Islet of Langerhans (tissue), 1 donor: ENCODE measurements around the gene DDB1.

ENCODE experiments used
- FAIRE-seq: peaks from one replicate; lab custom pipeline; 2011; peaks lifted over from hg19 to GRCh38; lab: Jason Lieb, UNC

DDB1 gene

DNA sequence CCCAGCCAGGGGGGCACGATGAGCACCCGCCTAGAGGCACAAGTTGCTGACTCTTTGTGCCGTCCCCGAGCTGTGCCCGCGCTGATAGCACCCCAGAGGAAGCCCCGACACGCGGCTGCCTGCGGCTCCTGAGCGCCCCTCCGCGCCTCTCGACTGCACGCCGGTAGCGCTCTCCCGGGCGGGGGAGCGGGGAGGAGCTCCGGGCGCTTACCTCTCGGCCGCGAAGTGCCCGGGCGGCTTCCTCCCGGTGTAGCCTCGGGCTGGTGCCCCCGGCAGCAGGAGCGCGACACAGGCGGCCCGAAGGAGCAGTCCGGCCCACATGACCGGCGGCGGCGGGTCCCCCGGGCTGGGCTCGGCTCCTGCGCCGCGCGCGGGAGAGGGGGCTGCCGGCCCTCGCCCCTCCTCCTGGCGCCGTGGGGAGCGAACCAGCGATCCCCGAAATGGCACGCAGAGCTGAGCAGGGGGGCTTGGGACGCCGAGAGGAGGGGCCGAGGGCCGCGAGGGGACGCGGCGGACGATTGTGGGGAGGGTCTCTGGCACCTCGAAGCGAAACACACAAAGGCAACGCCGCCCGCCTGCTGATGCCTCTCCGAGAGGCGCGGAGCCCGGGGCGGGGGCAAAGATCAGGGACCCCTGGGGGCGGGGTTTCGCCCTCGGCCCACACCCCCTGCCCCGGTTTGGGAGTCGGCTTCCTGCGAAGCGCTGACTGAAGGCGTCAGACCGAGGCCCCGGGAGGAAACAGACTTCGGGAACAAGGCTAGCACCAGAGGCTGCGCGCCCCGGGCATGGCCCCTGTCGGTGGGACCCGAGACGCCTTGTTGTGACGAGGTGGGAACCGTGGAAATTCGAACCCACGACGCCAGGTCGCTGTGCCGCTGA is 37.9 kb downstream of the DDB1 start, which contains the start of gene VWCE:
VWCE (minus strand) TSS at position 600 of the 879 bp plus-strand sequence; CDS start at position 321, 279 bp downstream.
- no peak for FAIRE-seq

DNA sequence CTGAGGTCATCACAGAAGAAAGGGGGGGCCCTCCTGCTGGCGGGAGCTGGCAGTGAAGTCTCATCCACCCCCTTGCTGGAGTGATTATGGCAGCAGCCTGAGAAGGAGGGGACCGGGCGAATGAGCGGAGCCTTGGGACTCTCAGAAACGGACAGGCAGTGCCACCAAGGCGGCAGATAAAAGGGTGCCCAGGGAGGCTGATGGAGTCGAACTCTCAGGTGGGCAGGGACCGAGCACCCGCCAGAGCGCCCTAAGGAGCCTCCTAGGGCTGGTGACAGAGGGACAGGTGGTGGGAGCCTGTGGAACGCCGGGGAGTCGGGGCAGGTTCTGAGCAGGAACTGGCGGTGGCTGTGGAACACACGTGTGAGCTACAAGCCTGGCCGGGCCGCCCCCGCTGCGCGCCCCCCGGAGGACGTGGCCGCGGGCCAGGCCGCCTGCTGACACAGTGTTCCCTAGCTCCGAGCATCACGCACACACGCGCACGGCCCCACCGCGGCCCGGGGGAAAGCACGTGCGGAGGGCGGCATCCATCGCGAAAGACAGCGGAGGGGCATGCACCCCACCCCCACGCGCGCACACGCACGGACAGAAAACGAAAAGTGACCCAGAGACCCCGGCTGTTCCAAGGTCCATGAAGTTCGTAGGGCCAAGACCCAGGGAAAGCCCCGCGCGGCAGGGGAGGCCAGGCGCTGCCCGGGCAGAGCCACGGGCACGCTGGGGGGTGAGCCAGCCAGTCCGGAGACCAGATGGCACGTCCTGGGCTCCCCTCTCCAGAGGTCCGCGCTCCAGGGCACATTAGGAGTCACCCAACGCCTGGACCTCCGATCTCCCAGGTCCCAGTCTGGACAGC is 38.8 kb downstream of the DDB1 start:
- FAIRE-seq: no peak

DNA sequence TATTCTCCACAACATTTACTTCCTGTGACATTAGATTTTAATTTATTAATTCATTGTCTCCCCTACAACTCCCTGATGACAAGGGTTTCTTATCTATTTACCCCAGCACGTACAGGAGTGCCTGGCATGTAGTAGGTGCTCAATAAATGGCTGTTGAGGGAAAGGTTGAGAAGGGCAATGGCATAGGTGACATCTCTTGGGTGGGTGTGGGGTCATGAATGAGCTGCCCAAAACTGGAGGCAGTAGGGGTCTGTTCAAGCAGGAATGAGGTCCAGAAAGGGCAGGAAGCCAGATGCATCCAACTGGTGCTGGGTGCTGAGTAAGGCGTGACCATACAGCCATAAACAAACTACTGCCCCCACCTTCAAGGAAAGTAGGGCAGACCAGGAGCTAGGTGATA is 40.5 kb downstream of the DDB1 start:
- no peak for FAIRE-seq

DNA sequence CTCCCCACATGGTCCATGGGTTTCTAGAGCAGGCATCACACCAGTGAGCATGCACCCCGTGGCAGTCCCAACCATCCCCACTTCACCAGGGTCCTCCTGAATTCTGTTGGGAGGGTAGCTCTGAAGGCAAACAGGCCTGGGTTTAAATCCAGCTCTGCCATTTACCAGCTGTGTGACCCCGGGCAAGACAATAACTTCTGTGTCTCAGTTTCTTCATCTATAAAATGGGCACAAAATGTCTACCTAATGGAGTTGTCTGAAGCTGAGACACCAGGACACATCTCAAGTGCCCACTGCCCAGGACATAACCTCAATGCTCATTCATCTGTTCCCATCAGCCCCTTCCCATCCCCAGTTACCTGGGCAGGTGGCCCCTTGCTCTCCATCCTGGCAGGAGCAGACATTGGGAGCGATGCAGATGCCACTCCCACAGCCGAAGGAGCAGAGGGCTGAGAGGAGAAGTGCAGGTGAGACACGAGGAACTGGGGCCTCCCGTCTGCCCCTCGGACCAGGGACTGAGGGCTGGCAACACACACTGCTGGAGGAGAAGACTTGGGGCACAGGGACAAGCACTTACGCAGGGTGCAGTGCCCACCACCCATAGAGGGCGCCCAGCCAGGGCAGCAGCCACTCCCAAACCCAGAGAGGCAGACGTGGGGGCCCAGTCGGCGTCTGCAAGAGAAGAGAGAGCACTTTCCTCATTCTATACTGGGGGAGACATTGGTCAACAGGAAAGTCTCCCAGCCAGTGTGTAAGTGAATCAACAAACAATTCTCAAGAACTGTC is 41.8 kb downstream of the DDB1 start:
- FAIRE-seq: no peak

DNA sequence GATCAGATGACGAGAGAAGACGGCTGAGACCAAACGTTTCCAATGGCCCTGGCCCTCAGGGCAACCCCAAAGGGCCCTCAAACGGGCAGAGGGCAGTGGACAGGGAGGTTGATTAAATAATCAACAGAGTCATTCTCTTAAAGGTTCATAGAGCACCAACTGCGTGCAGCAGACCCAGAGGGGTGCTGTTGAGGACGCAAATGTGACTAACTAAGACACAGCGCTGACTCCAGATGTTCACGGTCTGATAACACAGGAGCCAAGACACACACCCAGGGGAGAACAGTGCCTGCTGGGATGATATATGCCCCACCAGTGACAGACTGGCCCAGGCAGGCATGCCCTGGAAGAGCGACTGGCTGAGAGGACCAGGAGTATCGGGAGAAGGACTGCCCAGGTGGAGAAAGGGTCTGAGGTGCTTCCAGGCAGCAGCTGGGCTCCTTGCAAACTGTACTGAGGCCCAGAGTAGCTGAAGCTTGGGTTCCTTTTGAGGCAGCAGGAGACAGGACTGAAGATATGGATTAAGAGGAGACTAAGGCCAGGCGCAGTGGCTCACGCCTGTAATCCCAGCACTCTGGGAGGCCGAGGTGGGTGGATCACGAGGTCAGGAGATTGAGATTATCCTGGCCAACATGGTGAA is 45.4 kb downstream of the DDB1 start:
- FAIRE-seq: no peak

DNA sequence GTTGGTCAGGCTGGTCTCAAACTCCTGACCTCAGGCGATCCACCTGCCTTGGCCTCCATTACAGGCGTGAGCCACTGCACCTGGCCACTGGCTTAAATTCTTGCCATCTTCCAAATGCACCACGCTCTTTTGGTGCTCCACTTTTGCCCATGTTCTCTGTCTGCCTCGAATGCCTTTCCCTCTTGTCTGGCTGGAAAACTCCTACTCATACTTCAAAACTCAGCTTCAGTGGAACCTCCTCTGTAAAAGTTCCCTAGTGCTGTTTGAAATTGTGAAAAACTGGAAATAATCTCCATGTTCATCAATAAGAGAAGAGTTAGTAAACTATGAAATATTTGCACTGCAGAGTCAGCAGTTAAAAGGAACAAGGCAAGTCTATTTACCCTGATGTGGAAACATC is 49.3 kb downstream of the DDB1 start:
- FAIRE-seq: no peak

DNA sequence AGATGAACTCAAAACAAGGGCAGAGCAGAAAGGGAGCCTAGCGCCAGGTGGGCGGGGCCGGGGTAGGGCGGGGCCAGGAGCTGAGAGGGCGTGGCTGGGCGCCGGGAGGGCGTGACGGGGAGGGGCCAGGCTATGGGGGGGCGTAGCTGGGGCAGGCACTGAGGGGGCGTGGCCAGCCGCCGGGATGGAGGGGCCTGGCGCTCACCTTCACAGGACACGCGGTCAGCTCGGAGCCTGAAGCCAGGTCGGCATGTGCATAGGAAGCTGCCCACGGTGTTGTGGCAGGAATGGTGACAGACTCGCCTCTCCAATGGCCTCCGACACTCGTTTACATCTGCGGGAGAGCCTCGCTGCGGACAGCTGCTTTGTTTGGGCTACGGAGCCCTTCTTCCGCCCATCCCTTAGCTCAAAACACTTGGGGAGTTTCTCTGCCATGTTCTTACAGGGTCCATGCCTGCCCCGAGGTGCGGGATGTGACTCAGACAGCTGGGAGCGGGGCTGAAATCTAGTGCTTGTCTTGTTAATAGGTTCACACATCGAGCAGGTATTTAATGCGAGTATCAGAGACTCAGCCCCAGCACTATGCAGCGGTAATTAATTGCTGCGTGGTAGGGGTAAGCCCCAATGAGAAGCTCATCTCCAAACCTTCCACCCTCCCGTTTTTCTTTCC is 51.2 kb downstream of the DDB1 start:
- FAIRE-seq: no peak

DNA sequence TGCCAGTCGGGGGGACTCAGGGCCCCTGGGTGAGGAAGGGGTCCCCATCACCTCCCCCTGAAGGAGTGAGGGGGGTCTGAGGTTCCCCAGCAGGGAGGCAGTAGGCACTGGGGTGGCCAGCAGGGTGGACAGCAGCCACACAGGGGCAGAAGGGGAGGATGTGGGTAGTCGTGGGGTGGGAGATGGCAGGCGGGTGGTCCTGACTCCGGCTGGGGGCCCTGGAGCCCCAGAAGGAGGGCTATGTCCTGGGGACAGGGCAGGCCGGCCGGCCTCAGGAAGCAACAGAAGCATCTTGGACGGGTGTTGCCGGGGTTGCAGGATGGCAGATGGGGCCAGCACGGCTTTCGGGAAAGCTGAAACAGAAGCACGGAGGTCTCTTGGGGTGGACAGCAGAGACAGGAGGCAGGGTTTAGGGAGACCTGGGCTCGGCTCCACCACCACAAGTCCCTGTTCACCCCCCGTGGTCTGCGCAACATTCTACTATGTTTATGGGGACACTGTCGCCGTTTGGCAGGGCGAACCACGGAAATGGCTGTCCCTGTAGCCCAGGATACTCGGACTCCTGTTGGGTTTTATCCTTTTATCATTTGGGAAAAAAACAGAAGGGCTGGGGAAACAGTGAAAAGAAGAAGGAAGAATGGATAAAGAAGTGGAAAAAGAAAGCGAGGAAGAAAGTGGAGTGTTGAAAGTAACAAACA is 51.9 kb downstream of the DDB1 start:
- no peak for FAIRE-seq

DNA sequence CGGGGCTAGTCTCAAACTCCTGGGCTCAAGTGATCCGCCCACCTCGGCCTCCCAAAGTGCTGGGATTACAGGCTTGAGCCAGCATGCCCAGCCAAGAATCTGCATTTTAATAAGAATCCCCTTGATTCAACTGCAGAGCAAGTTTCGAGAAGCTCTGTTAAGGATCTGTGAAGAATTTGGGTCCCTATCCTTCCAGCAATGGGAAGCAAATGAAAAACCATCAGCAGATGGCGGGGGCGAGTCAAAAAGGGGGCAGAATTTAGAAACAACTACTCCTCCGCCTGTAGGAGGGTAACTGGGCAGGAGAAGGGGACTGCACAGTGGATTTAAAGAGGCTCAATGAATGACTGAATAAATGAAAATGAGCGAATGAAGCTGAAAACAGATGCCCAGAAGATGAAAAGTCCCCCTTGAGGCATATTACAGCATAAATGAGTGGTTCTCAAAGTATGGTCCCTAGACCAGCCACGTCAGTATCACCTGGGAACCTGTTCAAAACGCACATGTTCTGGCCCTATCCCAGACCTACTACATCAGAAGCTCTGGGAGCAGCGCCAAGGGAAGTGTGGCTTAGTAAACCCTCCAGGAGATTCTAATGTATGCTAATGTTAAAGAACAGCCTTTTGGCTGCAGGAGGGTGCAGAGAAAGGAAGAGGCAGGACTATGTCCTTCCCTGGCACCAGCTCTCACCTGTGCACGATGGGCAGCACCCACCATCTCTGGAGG is 52.8 kb downstream of the DDB1 start:
- FAIRE-seq: no peak

DNA sequence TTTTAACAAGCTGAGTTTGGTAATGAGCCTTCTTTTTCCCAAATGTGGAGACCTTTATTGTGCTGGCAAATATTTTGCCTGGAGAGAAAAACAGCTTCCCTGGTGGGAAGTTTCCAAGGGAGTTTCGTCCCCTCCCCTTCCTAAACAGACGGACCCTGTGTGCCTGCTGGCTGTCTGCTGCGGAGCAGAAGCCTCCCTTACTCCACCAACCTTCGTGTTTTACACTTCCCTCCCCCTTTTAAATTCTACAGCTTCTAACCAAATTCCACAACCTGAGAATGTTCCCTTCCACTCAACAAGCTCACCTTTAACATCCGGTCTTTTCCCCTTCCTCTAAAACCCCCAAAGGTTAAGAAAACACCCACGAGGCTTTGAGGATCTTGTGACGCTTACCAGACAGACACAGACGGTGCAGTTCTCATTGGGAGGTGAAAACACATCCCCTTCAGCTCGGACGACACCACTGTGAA is 54.9 kb downstream of the DDB1 start:
- no peak for FAIRE-seq

DNA sequence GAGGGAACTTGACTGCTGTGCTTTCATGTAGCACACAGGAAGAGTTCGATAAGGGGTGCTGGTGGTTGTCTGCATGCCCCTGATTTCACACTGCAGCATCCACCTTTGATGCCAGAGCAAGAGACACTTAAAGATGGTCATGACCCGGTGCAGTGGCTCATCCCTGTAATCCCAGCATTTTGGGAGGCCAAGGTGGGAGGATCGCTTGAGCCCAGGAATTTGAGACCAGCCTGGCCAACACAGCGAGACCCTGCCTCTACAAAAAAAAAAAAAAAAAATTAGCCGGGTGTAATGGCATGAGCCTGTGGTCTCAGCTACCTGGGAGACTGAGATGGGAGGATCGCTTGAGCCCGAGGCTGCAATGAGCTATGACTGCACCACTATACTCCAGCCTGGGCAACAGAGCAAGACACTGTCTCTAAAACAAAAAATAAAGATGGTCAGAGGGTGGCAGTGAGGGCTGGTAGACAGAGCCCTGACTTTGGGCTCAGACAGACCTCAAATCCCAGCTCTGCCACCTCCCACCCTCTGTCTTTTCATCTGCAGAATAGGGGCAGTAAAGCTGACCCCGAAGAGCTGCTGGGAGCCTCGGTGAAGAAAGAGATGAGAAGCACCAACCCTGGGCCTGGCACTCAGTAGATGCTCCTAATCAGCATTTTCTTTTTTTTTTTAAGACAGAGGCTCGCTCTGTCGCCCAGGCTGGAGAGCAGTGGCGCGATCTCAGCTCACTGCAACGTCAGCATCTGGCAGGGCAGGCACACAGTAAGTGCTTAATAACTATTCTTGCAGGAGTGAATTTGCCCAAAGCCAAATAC is 55.5 kb downstream of the DDB1 start:
- no peak for FAIRE-seq

DNA sequence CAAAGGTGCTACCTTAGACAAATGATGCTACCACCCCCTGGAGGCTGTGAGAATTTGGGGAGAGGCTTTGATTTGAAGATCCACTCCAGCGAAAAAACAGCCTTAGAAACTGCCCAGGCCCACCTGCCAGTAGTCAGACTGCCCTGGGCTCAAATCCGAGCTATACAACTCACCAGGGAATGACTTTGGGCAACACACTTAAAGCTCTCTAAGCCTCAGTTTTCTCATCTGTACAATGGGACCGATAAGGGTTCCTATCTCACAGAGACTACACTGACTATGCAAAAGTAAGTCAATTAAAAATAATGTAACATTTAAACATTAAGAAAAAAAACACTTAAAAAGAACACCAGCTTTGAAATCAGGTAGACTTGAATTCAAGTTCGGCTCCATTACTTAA is 57.7 kb downstream of the DDB1 start:
- no peak for FAIRE-seq

DNA sequence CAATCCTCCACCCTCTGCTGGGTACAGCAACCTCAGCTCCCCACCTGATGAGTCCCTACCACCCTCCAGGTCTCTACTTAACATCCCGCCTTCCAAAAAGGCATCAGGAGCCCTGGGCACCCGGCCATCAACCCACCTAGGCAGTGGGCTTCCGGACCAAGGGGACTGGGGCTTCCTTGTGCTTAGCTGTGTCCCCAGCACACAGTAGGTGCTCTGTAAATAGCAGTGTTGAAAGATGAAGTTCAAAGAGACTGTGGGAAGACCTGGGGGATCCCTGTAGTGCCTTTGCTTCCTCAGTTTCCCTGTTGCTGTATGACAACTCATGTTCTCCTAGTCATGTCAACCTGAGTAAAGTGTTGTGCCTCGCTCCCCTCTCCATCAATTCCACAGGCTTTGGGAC is 58.8 kb downstream of the DDB1 start:
- FAIRE-seq: no peak

DNA sequence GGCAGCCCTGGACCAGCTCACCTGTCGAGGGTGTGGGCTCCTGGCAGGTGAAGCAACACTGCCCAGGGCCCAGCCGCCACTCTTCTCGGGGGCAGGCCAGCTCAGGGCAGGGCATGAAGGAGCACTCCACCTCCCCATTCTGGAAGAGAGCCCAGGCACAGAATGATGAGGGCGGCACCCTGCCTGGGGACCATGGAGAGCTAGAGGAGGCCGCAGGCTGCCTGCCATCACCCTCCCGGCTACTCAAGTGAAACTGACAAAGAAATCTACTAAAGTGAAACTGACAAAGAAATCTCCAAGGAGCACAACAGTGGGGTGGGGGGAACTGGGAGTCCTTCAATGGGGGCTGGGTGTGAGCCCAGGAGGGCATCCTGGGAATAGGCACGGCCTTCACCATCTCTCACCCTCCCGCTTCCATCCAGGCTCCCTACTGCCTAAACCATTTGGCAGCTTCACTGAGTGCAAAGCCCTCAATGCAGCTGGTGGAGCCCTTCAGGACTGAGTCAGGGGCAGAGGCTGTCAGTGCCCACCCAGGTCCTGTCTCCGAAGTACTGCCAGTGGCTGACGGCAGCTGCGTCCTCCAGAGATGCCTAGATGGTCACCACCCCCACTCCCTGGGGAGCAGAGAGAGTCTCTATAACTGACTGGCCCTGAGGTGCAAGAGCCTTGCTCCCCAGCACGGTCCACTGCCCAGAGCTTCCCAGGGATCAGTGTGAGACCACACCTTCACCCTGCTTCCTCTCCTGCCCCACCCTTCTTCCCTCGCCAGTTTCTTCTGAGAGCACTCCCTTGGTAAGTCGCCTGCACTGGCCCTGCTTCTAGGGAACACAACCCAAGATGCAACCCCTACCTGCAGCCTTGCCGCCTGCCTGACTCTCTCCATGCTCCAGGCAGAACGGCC is 59.5 kb downstream of the DDB1 start:
- no peak for FAIRE-seq

DNA sequence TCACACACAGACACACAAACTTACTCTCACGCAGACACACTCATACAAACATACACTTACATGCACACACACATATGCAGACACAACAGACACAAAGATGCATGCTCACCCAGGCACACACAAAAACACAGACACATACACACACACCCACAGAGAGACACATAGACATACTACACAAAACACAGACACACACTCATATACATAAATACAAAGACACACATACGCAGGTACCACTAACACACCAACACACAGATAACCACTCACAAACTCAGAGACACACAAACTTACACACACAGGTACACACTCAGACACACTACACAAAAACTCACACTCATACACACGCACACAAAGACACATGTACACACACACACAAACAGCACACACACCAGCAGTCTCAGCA is 60.2 kb downstream of the DDB1 start:
- FAIRE-seq: no peak

DNA sequence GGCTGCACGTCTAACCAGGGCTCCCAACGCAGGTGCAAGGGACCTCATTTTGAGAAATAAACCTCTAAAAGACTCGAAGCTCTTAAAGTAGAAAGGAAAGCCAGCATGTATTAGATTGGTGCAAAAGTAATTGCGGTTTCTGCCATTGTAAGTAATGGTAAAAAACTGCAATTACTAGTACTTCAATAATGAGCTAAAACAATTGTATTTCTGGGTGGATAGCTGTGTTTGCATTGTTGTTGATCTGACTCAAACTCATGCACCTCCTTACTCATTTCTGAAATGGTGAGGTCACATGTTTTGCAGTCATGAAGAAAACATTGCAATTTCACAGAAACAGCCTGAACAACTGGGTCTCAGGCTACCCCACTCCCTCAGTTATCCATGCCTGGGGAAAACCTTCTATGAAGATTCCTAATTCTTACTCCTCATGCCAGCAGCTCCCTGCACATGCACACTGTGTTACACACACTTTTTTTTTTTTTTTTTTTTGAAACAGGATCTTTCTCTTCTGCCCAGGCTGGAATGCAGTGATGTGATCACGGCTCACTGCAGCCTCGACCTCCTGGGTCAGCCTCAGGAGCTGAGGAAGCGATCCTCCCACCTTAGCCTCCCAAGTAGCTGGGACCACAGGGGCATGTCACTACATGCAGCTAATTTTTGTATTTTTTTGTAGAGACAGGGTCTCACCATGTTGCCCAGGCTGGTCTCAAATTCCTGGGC is 62.4 kb downstream of the DDB1 start:
- FAIRE-seq: no peak

DNA sequence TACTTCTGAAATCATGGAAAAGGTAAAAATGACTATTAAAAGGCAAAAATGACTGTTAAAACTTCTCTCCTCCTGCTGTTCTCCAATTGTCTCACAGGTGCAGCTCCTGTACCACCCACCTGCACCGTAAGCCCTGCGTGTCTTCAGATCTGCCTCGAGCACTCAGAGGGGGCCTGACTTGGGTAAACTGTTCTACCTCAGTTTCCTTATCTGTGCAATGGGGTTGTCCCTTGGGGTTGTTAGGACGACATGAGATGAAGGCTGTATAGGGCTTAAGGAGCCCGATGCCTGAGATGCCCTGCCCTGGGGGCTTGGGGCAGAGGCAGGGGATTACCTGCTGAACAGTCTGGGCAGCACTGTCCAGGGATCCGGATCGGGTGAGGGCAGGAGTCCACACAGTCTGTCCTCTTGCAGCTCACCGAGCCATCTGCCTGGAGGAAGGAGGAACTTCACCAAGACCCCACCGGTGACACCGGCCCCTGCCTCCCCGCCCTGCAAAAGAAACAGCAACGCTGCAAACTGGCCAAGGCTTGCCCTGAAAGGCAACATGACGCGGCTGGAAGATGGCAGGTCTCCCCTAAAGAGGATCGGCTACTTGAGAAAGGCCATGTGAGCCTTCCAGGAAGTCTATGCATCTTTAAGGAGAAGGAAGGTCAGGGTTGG is 64.2 kb downstream of the DDB1 start:
- FAIRE-seq: no peak
